HepG2 (cell line): ENCODE measurements around the gene GTF2A1. TPM values are rescaled to one million over a fixed set of nuclear protein-coding genes. Genes with fewer than 3 reads are reported as not detected.

Experiments
- ATF7 ChIP-seq, 2 experiments: fragments of 450-650 bp in 1 of 2; sonication (generic) in 1 of 2; formaldehyde crosslinking in 1 of 2; IDR thresholded peaks; 2 replicates each; pipeline versions ENCODE4 v1.4.0 to v1.6.1; 2016 to 2020; ENCODE audit warnings: antibody characterized with exemption in 1 of 2, mild to moderate bottlenecking in 1 of 2, missing genetic modification reagents in 1 of 2
- CCDC6 ChIP-seq: sonication (generic); formaldehyde crosslinking; IDR thresholded peaks from 2 replicates; pipeline ENCODE4 v1.8.1; 2022; ENCODE audit warnings: mild to moderate bottlenecking, missing genetic modification reagents, moderate library complexity
- CREB1 ChIP-seq, 2 experiments: fragments of 450-650 bp in 1 of 2; IDR thresholded peaks; 2 replicates each; pipeline ENCODE4 v1.6.1; 2016 to 2017; ENCODE audit warnings: control low read depth in 1 of 2, mild to moderate bottlenecking in 1 of 2, missing compliant biosample characterization in 1 of 2, missing genetic modification characterization in 1 of 2
- DBP ChIP-seq: sonication (generic); formaldehyde crosslinking; IDR thresholded peaks from 2 replicates; pipeline ENCODE4 v1.4.0; 2020; ENCODE audit warnings: missing genetic modification reagents; ENCODE audit errors: not compliant biosample characterization
- FOXO1 ChIP-seq: sonication (generic); formaldehyde crosslinking; IDR thresholded peaks from 2 replicates; pipeline ENCODE4 v1.4.0; 2020; ENCODE audit warnings: missing genetic modification reagents
- GABPB1 ChIP-seq: IDR thresholded peaks from 2 replicates; pipeline ENCODE4 v1.6.1; 2016; ENCODE audit warnings: mild to moderate bottlenecking, missing genetic modification reagents, moderate library complexity, missing compliant biosample characterization
- KAT8 ChIP-seq: IDR thresholded peaks from 2 replicates; pipeline ENCODE4 v1.6.1; 2016; ENCODE audit warnings: missing genetic modification reagents, missing compliant biosample characterization
- KLF12 ChIP-seq: sonication (generic); formaldehyde crosslinking; IDR thresholded peaks from 2 replicates; pipeline ENCODE4 v1.4.0; 2020; ENCODE audit warnings: missing genetic modification reagents, borderline replicate concordance
- MIER3 ChIP-seq: IDR thresholded peaks from 2 replicates; pipeline ENCODE4 v1.6.1; 2016; ENCODE audit warnings: missing compliant biosample characterization, borderline replicate concordance
- POLR2AphosphoS2 ChIP-seq: IDR thresholded peaks from 2 replicates; pipeline ENCODE4 v1.6.1; 2011; ENCODE audit warnings: low read depth, low read length, improper control_type of control experiment
- SAFB2 ChIP-seq: sonication (generic); formaldehyde crosslinking; IDR thresholded peaks from 2 replicates; pipeline ENCODE4 v1.5.1; 2020; ENCODE audit warnings: missing genetic modification reagents, low read depth, mild to moderate bottlenecking, borderline replicate concordance
- SP4 ChIP-seq: sonication (generic); formaldehyde crosslinking; IDR thresholded peaks from 2 replicates; pipeline ENCODE4 v1.8.1; 2023; ENCODE audit warnings: mild to moderate bottlenecking, missing genetic modification reagents
- YEATS2 ChIP-seq: sonication (generic); formaldehyde crosslinking; IDR thresholded peaks from 2 replicates; pipeline ENCODE4 v1.4.0; 2020; ENCODE audit warnings: missing genetic modification reagents, borderline replicate concordance
- ZBTB46 ChIP-seq: sonication (generic); formaldehyde crosslinking; IDR thresholded peaks from 2 replicates; pipeline ENCODE4 v1.4.0; 2020; ENCODE audit warnings: mild to moderate bottlenecking, missing genetic modification reagents, borderline replicate concordance
- ZIK1 ChIP-seq: sonication (generic); formaldehyde crosslinking; IDR thresholded peaks from 2 replicates; pipeline ENCODE4 v1.5.0; 2020; ENCODE audit warnings: mild to moderate bottlenecking, low read depth, missing genetic modification reagents, borderline replicate concordance
- ZNF407 ChIP-seq: sonication (generic); formaldehyde crosslinking; IDR thresholded peaks from one replicate; pipeline ENCODE4 v1.5.1; 2020; ENCODE audit warnings: mild to moderate bottlenecking, missing genetic modification reagents; ENCODE audit errors: not compliant biosample characterization
- polyA plus RNA-seq, 8 experiments: library from polyadenylated mRNA; depleted of rRNA in 3 of 8; stranded (reverse) in 7 of 8; unstranded in 1 of 8; fragments of >200 nt; fragmentation: Illumina TruSeq in 4 of 8; extraction: Trizol in 4 of 8; gene quantifications; 2 replicates each; pipeline versions ENCODE4 v1.2.1 to v1.2.3, GENCODE V29; 2011 to 2016; ENCODE audit warnings: low read depth in 4 of 8, missing spikeins in 1 of 8, mixed read lengths in 1 of 8; ENCODE audit not compliant: insufficient read depth in 1 of 8
- total RNA-seq, 5 experiments: library from RNA; depleted of rRNA; stranded (reverse); fragments of >200 nt; fragmentation: Illumina TruSeq; extraction: Trizol; gene quantifications; 2 replicates each; pipeline ENCODE4 v1.2.3, GENCODE V29; 2016; ENCODE audit warnings: low read depth in 1 of 5

The GTF2A1 gene
- total and polyA plus RNA-seq, 2 of the 13 experiments (the other 11 are each of a cell fraction or from before 2014, with no cell fraction given) = 14.9 to 17.5 TPM

GRCh38 chr14:81164167-81164774 is 56.5 kb downstream of the GTF2A1 start (continued):
- TF ChIP-seq ZNF407 (no peak), POLR2AphosphoS2 (no peak), GABPB1 (CRISPR knock-in tag) (no peak), ATF7 (IDR thresholded peaks at IDR 0.05) (no peak), ATF7 (CRISPR knock-in tag; IDR thresholded peaks at IDR 0.05) (no peak), DBP (CRISPR knock-in tag) (no peak), SP4 (CRISPR knock-in tag) (no peak), FOXO1 (CRISPR knock-in tag) (no peak), SAFB2 (CRISPR knock-in tag) (no peak), ZIK1 (no peak), MIER3 (CRISPR knock-in tag) (peak; percentile 30; the same call in 1 of the 2 replicates), YEATS2 (CRISPR knock-in tag) (0 out of 2 replicates have a peak, but pooled peaks have one; percentile 18), ZBTB46 (CRISPR knock-in tag) (no peak), KLF12 (0 out of 2 replicates have a peak, but pooled peaks have one; percentile 17), CCDC6 (CRISPR knock-in tag) (no peak), CREB1 (IDR thresholded peaks at IDR 0.05) (no peak), CREB1 (CRISPR knock-in tag; IDR thresholded peaks at IDR 0.05) (no peak), KAT8 (CRISPR knock-in tag) (0 out of 2 replicates have a peak, but pooled peaks have one; percentile 24)
